MM.1S (cell line): ENCODE data around the gene DHRS7C.

Experiments used
- CTCF ChIP-seq: fragments of 300-600 bp; sonication (generic); IDR thresholded peaks from 2 replicates; pipeline ENCODE4 v1.5.1; 2016; ENCODE audit warnings: antibody characterized with exemption, low read length, mixed read lengths
- EZH2 ChIP-seq: fragments of 300-600 bp; sonication (generic); optimal IDR thresholded peaks from 2 replicates; pipeline ENCODE3; 2017; ENCODE audit warnings: low read depth, mild to moderate bottlenecking, antibody characterized with exemption, low read length, mixed read lengths
- EZH2phosphoT487 ChIP-seq: fragments of 300-600 bp; sonication (generic); IDR thresholded peaks from 2 replicates; pipeline ENCODE4 v1.6.1; 2018; ENCODE audit warnings: antibody characterized with exemption, low read length

- TF ChIP-seq CTCF (no peak), EZH2phosphoT487 (no peak), EZH2 (no peak)
Measured at GRCh38 chr17:9763643-9764042, 27.7 kb downstream of the DHRS7C start.
